ENCODE results near the gene RFNG. TPM values are rescaled to one million over a fixed set of nuclear protein-coding genes. Genes with fewer than 3 reads are reported as not detected.

Gene RFNG
- polyA plus RNA-seq, 3 donors, result 28.5 to 57.8 (median 47.2) TPM

- DNase-seq (ENCODE audit: extremely low read depth in 1 of 11, low read depth in 9 of 11, low spot score in 4 of 11), result no peak
These were observed 14.9 kb downstream of the RFNG start for GRCh38 chr17:82036634-82037091.

GRCh38 chr17:82035956-82036633 is 15.5 kb downstream of the RFNG start:
- DNase-seq (ENCODE audit: extremely low read depth in 1 of 11, low read depth in 9 of 11, low spot score in 4 of 11), result no peak

- DNase-seq (ENCODE audit: extremely low read depth in 1 of 11, low read depth in 9 of 11, low spot score in 4 of 11), result no peak
These were observed 16.1 kb downstream of the RFNG start for GRCh38 chr17:82035488-82035887.

GRCh38 chr17:82034371-82035011 is 17.1 kb downstream of the RFNG start:
- DNase-seq (ENCODE audit: extremely low read depth in 1 of 11, low read depth in 9 of 11, low spot score in 4 of 11), result no peak

- DNase-seq (ENCODE audit: extremely low read depth in 1 of 11, low read depth in 9 of 11, low spot score in 4 of 11), result no peak
These were observed 18.1 kb downstream of the RFNG start for GRCh38 chr17:82033359-82034085.

- no peak for DNase-seq (ENCODE audit: extremely low read depth in 1 of 11, low read depth in 9 of 11, low spot score in 4 of 11)
These were observed 19.6 kb downstream of the RFNG start for GRCh38 chr17:82031885-82032627.

- DNase-seq (ENCODE audit: extremely low read depth in 1 of 11, low read depth in 9 of 11, low spot score in 4 of 11), result no peak
These were observed 20.2 kb downstream of the RFNG start, which contains the start of gene RAC3 for GRCh38 chr17:82031303-82031884. Gene RAC3, plus strand, starts transcription at chr17:82031678. Its CDS starts 84 bp downstream, at chr17:82031762.

- DNase-seq (ENCODE audit: extremely low read depth in 1 of 11, low read depth in 9 of 11, low spot score in 4 of 11), result peak in 6 of 11 donors; percentile 60 to 72 (median 67)
These were observed 20.9 kb downstream of the RFNG start for GRCh38 chr17:82030470-82031302.

GRCh38 chr17:82029990-82030469 is 21.6 kb downstream of the RFNG start:
- no peak for DNase-seq (ENCODE audit: extremely low read depth in 1 of 11, low read depth in 9 of 11, low spot score in 4 of 11)

- DNase-seq (ENCODE audit: extremely low read depth in 1 of 11, low read depth in 9 of 11, low spot score in 4 of 11), result no peak
These were observed 22.2 kb downstream of the RFNG start for GRCh38 chr17:82029391-82029790.

GRCh38 chr17:82028966-82029365 is 22.6 kb downstream of the RFNG start:
- DNase-seq (ENCODE audit: extremely low read depth in 1 of 11, low read depth in 9 of 11, low spot score in 4 of 11), result no peak

- no peak for DNase-seq (ENCODE audit: extremely low read depth in 1 of 11, low read depth in 9 of 11, low spot score in 4 of 11)
These were observed 23.4 kb downstream of the RFNG start for GRCh38 chr17:82028246-82028645.

GRCh38 chr17:82025401-82026107 is 26.1 kb downstream of the RFNG start:
- no peak for DNase-seq (ENCODE audit: extremely low read depth in 1 of 11, low read depth in 9 of 11, low spot score in 4 of 11)

GRCh38 chr17:82024859-82025258 is 26.8 kb downstream of the RFNG start:
- DNase-seq (ENCODE audit: extremely low read depth in 1 of 11, low read depth in 9 of 11, low spot score in 4 of 11), result no peak

GRCh38 chr17:82023447-82024241 is 28.0 kb downstream of the RFNG start:
- DNase-seq (ENCODE audit: extremely low read depth in 1 of 11, low read depth in 9 of 11, low spot score in 4 of 11), result no peak

- peak; percentile 93 to 100 (median 99) for DNase-seq (ENCODE audit: extremely low read depth in 1 of 11, low read depth in 9 of 11, low spot score in 4 of 11)
These were observed 28.6 kb downstream of the RFNG start, which contains the start of gene LRRC45 for GRCh38 chr17:82022981-82023446. Gene LRRC45, plus strand, starts transcription at chr17:82023305. Its CDS starts 339 bp downstream, at chr17:82023644.

Data from renal cortex interstitium (tissue), 11 donors.